Adipocyte (in vitro differentiated cells): Measurements from ENCODE around the gene GMPR2.
"Not testable (repeated sequence)": the region's sequence is repeated elsewhere in the genome, so short reads cannot be mapped to it uniquely, and the experiment has no call there.

Experiments used
- DNase-seq: peaks from one replicate; pipeline ENCODE4 v3.0.0-alpha.2; 2015; ENCODE audit warnings: low read depth
- H3K27me3 ChIP-seq: replicated peaks from 2 replicates; pipeline ENCODE4 v1.7.0; 2013; ENCODE audit warnings: mild to moderate bottlenecking, low read length, moderate library complexity; ENCODE audit not compliant: control insufficient read depth, insufficient read depth
- H3K36me3 ChIP-seq: 2 replicates; pipeline ENCODE4 v1.7.0; 2013; ENCODE audit warnings: low read length, mild to moderate bottlenecking, moderate library complexity; ENCODE audit not compliant: control insufficient read depth, insufficient read depth, severe bottlenecking
- H3K4me1 ChIP-seq: 2 replicates; pipeline ENCODE4 v1.7.0; 2013; ENCODE audit warnings: mild to moderate bottlenecking, low read length, moderate library complexity; ENCODE audit not compliant: control insufficient read depth, insufficient read depth
- H3K4me3 ChIP-seq: 2 replicates; pipeline ENCODE4 v1.7.0; 2013; ENCODE audit warnings: mild to moderate bottlenecking, low read length, moderate library complexity
- H3K9ac ChIP-seq: 2 replicates; pipeline ENCODE4 v1.7.0; 2013; ENCODE audit warnings: mild to moderate bottlenecking, low read length, moderate library complexity
- H3K9me3 ChIP-seq: 2 replicates; pipeline ENCODE4 v1.7.0; 2013; ENCODE audit warnings: mild to moderate bottlenecking, low read length, moderate library complexity; ENCODE audit not compliant: control insufficient read depth

GMPR2 gene

GRCh38 chr14:24235804-24236688 is 3.3 kb downstream of the GMPR2 start:
- Histone ChIP-seq H3K36me3 (peaks cover 58% of the 10 kb centered on the region), H3K27me3 (no peaks in the 10 kb centered on the region), H3K9ac (no peak overlapping the region), H3K4me1 (peaks cover 64% of the 10 kb centered on the region), H3K9me3 (no peaks in the 10 kb centered on the region), H3K4me3 (no peak overlapping the region)
- no peak for DNase-seq

- Histone ChIP-seq H3K4me1 (peaks cover 69% of the 10 kb centered on the region), H3K9ac (no peak overlapping the region), H3K9me3 (no peaks in the 10 kb centered on the region), H3K4me3 (no peak overlapping the region), H3K27me3 (no peaks in the 10 kb centered on the region), H3K36me3 (peaks cover 60% of the 10 kb centered on the region)
- no peak for DNase-seq
Measured at GRCh38 chr14:24236689-24237462, 4.1 kb downstream of the GMPR2 start.

- Histone ChIP-seq H3K36me3 (peaks cover 60% of the 10 kb centered on the region), H3K27me3 (no peaks in the 10 kb centered on the region), H3K9me3 (no peaks in the 10 kb centered on the region), H3K4me3 (no peak overlapping the region), H3K4me1 (peaks cover 69% of the 10 kb centered on the region), H3K9ac (no peak overlapping the region)
- no peak for DNase-seq
Measured at GRCh38 chr14:24237463-24237955, 4.8 kb downstream of the GMPR2 start.

GRCh38 chr14:24238123-24238522 is 5.4 kb downstream of the GMPR2 start:
- no peak overlapping the region for H3K9ac ChIP-seq
- no peaks in the 10 kb centered on the region for H3K27me3 ChIP-seq
- peaks cover 60% of the 10 kb centered on the region for H3K36me3 ChIP-seq
- H3K9me3 ChIP-seq: no peaks in the 10 kb centered on the region
- DNase-seq: no peak
- H3K4me1 ChIP-seq: peaks cover 70% of the 10 kb centered on the region
- H3K4me3 ChIP-seq: no peak overlapping the region

- H3K4me1 ChIP-seq: peaks cover 70% of the 10 kb centered on the region
- peak overlapping the region; percentile 97 for H3K9ac ChIP-seq
- peaks cover 60% of the 10 kb centered on the region for H3K36me3 ChIP-seq
- no peak for DNase-seq
- no peaks in the 10 kb centered on the region for H3K9me3 ChIP-seq
- no peak overlapping the region for H3K4me3 ChIP-seq
- H3K27me3 ChIP-seq: no peaks in the 10 kb centered on the region
Measured at GRCh38 chr14:24238527-24239037, 5.9 kb downstream of the GMPR2 start.

- H3K36me3 ChIP-seq: peaks cover 57% of the 10 kb centered on the region
- DNase-seq: no peak
- peaks cover 58% of the 10 kb centered on the region for H3K4me1 ChIP-seq
- H3K9me3 ChIP-seq: no peaks in the 10 kb centered on the region
- H3K27me3 ChIP-seq: no peaks in the 10 kb centered on the region
- peak overlapping the region; percentile 97 for H3K9ac ChIP-seq
- H3K4me3 ChIP-seq: peak overlapping the region; percentile 93
Measured at GRCh38 chr14:24240110-24240918, 7.6 kb downstream of the GMPR2 start.

- peak overlapping the region; percentile 93 for H3K4me3 ChIP-seq
- peaks cover 41% of the 10 kb centered on the region for H3K36me3 ChIP-seq
- H3K9me3 ChIP-seq: no peaks in the 10 kb centered on the region
- H3K4me1 ChIP-seq: peaks cover 58% of the 10 kb centered on the region
- peak; percentile 98 for DNase-seq
- H3K27me3 ChIP-seq: no peaks in the 10 kb centered on the region
- H3K9ac ChIP-seq: peak overlapping the region; percentile 97
Measured at GRCh38 chr14:24241829-24242443, 9.2 kb downstream of the GMPR2 start.

- no peak for DNase-seq
- Histone ChIP-seq H3K36me3 (peaks cover 26% of the 10 kb centered on the region), H3K9me3 (no peaks in the 10 kb centered on the region), H3K4me3 (peak overlapping the region; percentile 93), H3K4me1 (peaks cover 48% of the 10 kb centered on the region), H3K27me3 (no peaks in the 10 kb centered on the region), H3K9ac (peak overlapping the region; percentile 97)
Measured at GRCh38 chr14:24243336-24243836, 10.7 kb downstream of the GMPR2 start.

GRCh38 chr14:24245350-24245749 is 12.6 kb downstream of the GMPR2 start:
- not testable (repeated sequence) for H3K9ac ChIP-seq, H3K4me3 ChIP-seq, H3K9me3 ChIP-seq, DNase-seq, H3K27me3 ChIP-seq, H3K36me3 ChIP-seq
- peaks cover 29% of the 10 kb centered on the region for H3K4me1 ChIP-seq

GRCh38 chr14:24246765-24247212 is 14.1 kb downstream of the GMPR2 start:
- Histone ChIP-seq H3K9me3 (no peaks in the 10 kb centered on the region), H3K4me3 (peak overlapping the region; percentile 5), H3K9ac (peak overlapping the region; percentile 55), H3K36me3 (no peaks in the 10 kb centered on the region), H3K4me1 (peaks cover 18% of the 10 kb centered on the region), H3K27me3 (no peaks in the 10 kb centered on the region)
- DNase-seq: peak; percentile 21
